ENCODE data around the gene OR52E6.

OR52E6 gene

GRCh38 chr11:5833446-5833845 lies 8.3 kb downstream of the OR52E6 start:
- DNase-seq (ENCODE audit: low read depth), result no peak
- TF ChIP-seq, protein P1, sequence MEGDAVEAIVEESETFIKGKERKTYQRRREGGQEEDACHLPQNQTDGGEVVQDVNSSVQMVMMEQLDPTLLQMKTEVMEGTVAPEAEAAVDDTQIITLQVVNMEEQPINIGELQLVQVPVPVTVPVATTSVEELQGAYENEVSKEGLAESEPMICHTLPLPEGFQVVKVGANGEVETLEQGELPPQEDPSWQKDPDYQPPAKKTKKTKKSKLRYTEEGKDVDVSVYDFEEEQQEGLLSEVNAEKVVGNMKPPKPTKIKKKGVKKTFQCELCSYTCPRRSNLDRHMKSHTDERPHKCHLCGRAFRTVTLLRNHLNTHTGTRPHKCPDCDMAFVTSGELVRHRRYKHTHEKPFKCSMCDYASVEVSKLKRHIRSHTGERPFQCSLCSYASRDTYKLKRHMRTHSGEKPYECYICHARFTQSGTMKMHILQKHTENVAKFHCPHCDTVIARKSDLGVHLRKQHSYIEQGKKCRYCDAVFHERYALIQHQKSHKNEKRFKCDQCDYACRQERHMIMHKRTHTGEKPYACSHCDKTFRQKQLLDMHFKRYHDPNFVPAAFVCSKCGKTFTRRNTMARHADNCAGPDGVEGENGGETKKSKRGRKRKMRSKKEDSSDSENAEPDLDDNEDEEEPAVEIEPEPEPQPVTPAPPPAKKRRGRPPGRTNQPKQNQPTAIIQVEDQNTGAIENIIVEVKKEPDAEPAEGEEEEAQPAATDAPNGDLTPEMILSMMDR (conservative IDR thresholded peaks at IDR 0.05; ENCODE audit: control insufficient read depth, insufficient read depth, low read depth, low read length), result no peak
- no peak overlapping the region for H3K4me3 ChIP-seq (ENCODE audit: control insufficient read depth, low read depth, low read length)

- H3K4me3 ChIP-seq (ENCODE audit: control insufficient read depth, low read depth, low read length), result no peak overlapping the region
- TF ChIP-seq, protein P1 (conservative IDR thresholded peaks at IDR 0.05; ENCODE audit: control insufficient read depth, insufficient read depth, low read depth, low read length), result no peak
- no peak for DNase-seq (ENCODE audit: low read depth)
Measured at GRCh38 chr11:5831196-5831829, 10.4 kb downstream of the OR52E6 start.

DNA sequence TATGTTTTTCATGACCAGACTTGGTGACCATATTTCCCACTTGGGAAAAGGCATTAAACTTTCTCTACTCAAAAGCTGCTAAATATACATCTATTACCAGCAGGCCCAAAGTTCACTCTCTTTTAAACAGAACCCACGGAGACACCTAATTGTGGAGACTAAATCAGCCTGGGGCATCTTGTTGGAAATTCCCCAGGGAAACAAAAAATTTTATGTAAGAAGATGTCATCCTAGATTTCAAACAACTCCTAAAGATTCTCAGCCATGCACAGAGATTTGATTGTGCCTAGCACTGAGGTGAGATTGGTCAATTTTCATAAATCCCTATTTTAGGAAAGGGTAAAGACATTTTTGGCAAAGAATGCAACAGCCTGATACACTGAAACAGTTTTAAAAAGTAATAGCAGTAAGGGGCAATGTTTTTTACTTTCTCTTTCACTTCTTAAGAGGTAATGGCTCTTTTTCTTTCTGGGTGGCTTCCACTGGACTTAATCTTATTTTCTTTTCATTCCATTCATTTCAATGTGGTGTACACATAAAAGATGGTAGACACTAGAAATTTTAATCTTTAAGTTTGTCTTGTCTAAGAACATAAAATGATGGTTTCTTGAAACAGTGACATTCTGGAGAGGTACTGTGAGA lies 23.3 kb downstream of the OR52E6 start:
- TF ChIP-seq, protein P1 (conservative IDR thresholded peaks at IDR 0.05; ENCODE audit: control insufficient read depth, insufficient read depth, low read depth, low read length), result no peak
- H3K4me3 ChIP-seq (ENCODE audit: control insufficient read depth, low read depth, low read length), result no peak overlapping the region
- no peak for DNase-seq (ENCODE audit: low read depth)

- H3K4me3 ChIP-seq (ENCODE audit: control insufficient read depth, low read depth, low read length), result no peak overlapping the region
- TF ChIP-seq, protein P1 (conservative IDR thresholded peaks at IDR 0.05; ENCODE audit: control insufficient read depth, insufficient read depth, low read depth, low read length), result no peak
- DNase-seq (ENCODE audit: low read depth), result no peak
Measured at GRCh38 chr11:5815534-5815933, 26.2 kb downstream of the OR52E6 start.

GRCh38 chr11:5809905-5810795 lies 31.5 kb downstream of the OR52E6 start:
- TF ChIP-seq, protein P1 (conservative IDR thresholded peaks at IDR 0.05; ENCODE audit: control insufficient read depth, insufficient read depth, low read depth, low read length), result no peak
- H3K4me3 ChIP-seq (ENCODE audit: control insufficient read depth, low read depth, low read length), result no peak overlapping the region

GRCh38 chr11:5809122-5809519 lies 32.6 kb downstream of the OR52E6 start:
- TF ChIP-seq, protein P1 (conservative IDR thresholded peaks at IDR 0.05; ENCODE audit: control insufficient read depth, insufficient read depth, low read depth, low read length), result no peak
- H3K4me3 ChIP-seq (ENCODE audit: control insufficient read depth, low read depth, low read length), result peak overlapping the region; percentile 56
- peak; percentile 2 for DNase-seq (ENCODE audit: low read depth)

More at GRCh38 chr11:5809905-5810795, 31.5 kb downstream of the OR52E6 start:
- DNase-seq (ENCODE audit: low read depth), result no peak

Measured in fibroblast of mammary gland (primary cell).